IMR-90 (cell line): Measurements from ENCODE around the gene BCL6. TPM values are rescaled to one million over a fixed set of nuclear protein-coding genes. Genes with fewer than 3 reads are reported as not detected.

ENCODE experiments used
- ATAC-seq: fragments of 200-7000 bp; cut with Tn5 transposase; 2 replicates; pipeline ENCODE4 v1.9.1; 2020; ENCODE audit warnings: low read depth, mild to moderate bottlenecking, moderate library complexity
- BruUV-seq: library from RNA; stranded (reverse); fragments of 400-500 nt; replicated peaks from 2 replicates; lab custom pipeline; 2021; lab: Mats Ljungman, UMichigan
- CTCF ChIA-PET: fragments of 300-600 bp; formaldehyde crosslinking; extraction: SDS; loops from one replicate; lab custom pipeline; 2021; ENCODE audit warnings: antibody characterized with exemption; lab: Yijun Ruan, JAX
- POLR2A ChIA-PET: fragments of 300-600 bp; sonication (Branson Sonifier 250); formaldehyde crosslinking; loops from one replicate; lab custom pipeline; 2022; ENCODE audit warnings: antibody characterized with exemption; ENCODE audit not compliant: unreplicated experiment; lab: Charles Lee
- DNase-seq: peaks from one replicate; pipeline ENCODE4 v3.0.0; 2013
- H2AFZ ChIP-seq: replicated peaks from 2 replicates; pipeline ENCODE3; 2013; ENCODE audit warnings: low read length, mild to moderate bottlenecking; ENCODE audit not compliant: poor library complexity
- H2AK5ac ChIP-seq: 2 replicates; pipeline ENCODE4 v1.6.1; 2013; ENCODE audit warnings: low read depth, low read length, inconsistent platforms
- H2AK9ac ChIP-seq: replicated peaks from 2 replicates; pipeline ENCODE3; 2013; ENCODE audit warnings: mild to moderate bottlenecking, low read depth, low read length, moderate library complexity; ENCODE audit not compliant: poor library complexity
- H2BK120ac ChIP-seq: 2 replicates; pipeline ENCODE4 v1.6.1; 2013; ENCODE audit warnings: low read depth, low read length, inconsistent platforms
- H2BK15ac ChIP-seq: 3 replicates; pipeline ENCODE4 v1.6.1; 2013; ENCODE audit warnings: low read depth, low read length, inconsistent platforms
- H2BK20ac ChIP-seq: 2 replicates; pipeline ENCODE4 v1.6.1; 2013; ENCODE audit warnings: low read depth, mild to moderate bottlenecking, inconsistent platforms, low read length, moderate library complexity
- H2BK5ac ChIP-seq: 2 replicates; pipeline ENCODE4 v1.6.1; 2013; ENCODE audit warnings: mild to moderate bottlenecking, low read depth, low read length, inconsistent platforms; ENCODE audit not compliant: poor library complexity, severe bottlenecking
- H3K14ac ChIP-seq: replicated peaks from 2 replicates; pipeline ENCODE4 v1.6.1; 2013; ENCODE audit warnings: low read depth, low read length, inconsistent platforms
- H3K18ac ChIP-seq: 2 replicates; pipeline ENCODE4 v1.6.1; 2013; ENCODE audit warnings: low read depth, low read length, control low read depth
- H3K23ac ChIP-seq: 2 replicates; pipeline ENCODE4 v1.6.1; 2013; ENCODE audit warnings: low read depth, low read length, inconsistent platforms
- H3K27ac ChIP-seq: 2 replicates; pipeline ENCODE4 v1.5.1; 2013; ENCODE audit warnings: mild to moderate bottlenecking, control low read depth, low read length; ENCODE audit not compliant: insufficient read depth
- H3K27me3 ChIP-seq: 2 replicates; pipeline ENCODE4 v1.6.1; 2013; ENCODE audit warnings: low read length; ENCODE audit not compliant: control insufficient read depth, insufficient read depth
- H3K36me3 ChIP-seq: 2 replicates; pipeline ENCODE4 v1.6.1; 2013; ENCODE audit warnings: low read length, mixed read lengths; ENCODE audit not compliant: control insufficient read depth, insufficient read depth
- H3K4ac ChIP-seq: 2 replicates; pipeline ENCODE4 v1.6.1; 2013; ENCODE audit warnings: low read depth, low read length, inconsistent platforms
- H3K4me1 ChIP-seq: 2 replicates; pipeline ENCODE4 v1.6.1; 2013; ENCODE audit warnings: low read length, mixed read lengths; ENCODE audit not compliant: control insufficient read depth, insufficient read depth
- H3K4me2 ChIP-seq: 2 replicates; pipeline ENCODE4 v1.6.1; 2013; ENCODE audit warnings: low read depth, mild to moderate bottlenecking, control low read depth, low read length, moderate library complexity
- H3K4me3 ChIP-seq: 2 replicates; pipeline ENCODE4 v1.5.1; 2013; ENCODE audit warnings: low read depth, mild to moderate bottlenecking, control low read depth, low read length, moderate library complexity; ENCODE audit not compliant: insufficient read depth
- H3K56ac ChIP-seq: 2 replicates; pipeline ENCODE4 v1.6.1; 2013; ENCODE audit warnings: low read length, inconsistent platforms; ENCODE audit not compliant: insufficient read depth; ENCODE audit errors: extremely low read depth
- H3K79me1 ChIP-seq, 2 experiments: 2 replicates each; pipeline ENCODE4 v1.6.1; 2013; ENCODE audit warnings: low read length in 2 of 2, inconsistent platforms in 1 of 2, low read depth in 1 of 2
- H3K9ac ChIP-seq: 2 replicates; pipeline ENCODE4 v1.6.1; 2013; ENCODE audit warnings: low read depth, low read length, control low read depth
- H3K9me1 ChIP-seq: 2 replicates; pipeline ENCODE4 v1.6.1; 2013; ENCODE audit warnings: low read length, inconsistent platforms; ENCODE audit not compliant: insufficient read depth
- H3K9me3 ChIP-seq: 2 replicates; pipeline ENCODE4 v1.6.1; 2013; ENCODE audit warnings: low read length; ENCODE audit not compliant: control insufficient read depth, insufficient read depth
- H4K20me1 ChIP-seq: 2 replicates; pipeline ENCODE4 v1.6.1; 2013; ENCODE audit warnings: low read length, inconsistent platforms; ENCODE audit not compliant: insufficient read depth
- H4K5ac ChIP-seq: 2 replicates; pipeline ENCODE4 v1.6.1; 2013; ENCODE audit warnings: mild to moderate bottlenecking, low read depth, low read length, control low read depth
- H4K8ac ChIP-seq, 2 experiments: 2 replicates each; pipeline ENCODE4 v1.6.1; 2013; ENCODE audit warnings: low read depth in 2 of 2, low read length in 2 of 2, control low read depth in 1 of 2, inconsistent platforms in 1 of 2
- H4K91ac ChIP-seq: 2 replicates; pipeline ENCODE4 v1.6.1; 2013; ENCODE audit warnings: low read depth, low read length, inconsistent platforms; ENCODE audit not compliant: insufficient read depth
- BHLHE40 ChIP-seq: fragments of 150-350 bp; IDR thresholded peaks from 2 replicates; pipeline ENCODE4 v1.6.1; 2016; ENCODE audit warnings: mild to moderate bottlenecking, low read depth, low read length
- CEBPB ChIP-seq: IDR thresholded peaks from 2 replicates; pipeline ENCODE4 v1.6.1; 2012; ENCODE audit warnings: low read depth, low read length, improper control_type of control experiment
- CHD1 ChIP-seq: IDR thresholded peaks from 2 replicates; pipeline ENCODE4 v1.6.1; 2012; ENCODE audit warnings: low read depth, low read length, improper control_type of control experiment
- CTCF ChIP-seq: conservative IDR thresholded peaks from 2 replicates; pipeline ENCODE4 v1.5.1; 2012; ENCODE audit warnings: mild to moderate bottlenecking, low read depth, low read length, improper control_type of control experiment
- MAFK ChIP-seq: IDR thresholded peaks from 2 replicates; pipeline ENCODE4 v1.6.1; 2012; ENCODE audit warnings: low read depth, low read length, improper control_type of control experiment
- MAZ ChIP-seq: IDR thresholded peaks from 2 replicates; pipeline ENCODE4 v1.6.1; 2012; ENCODE audit warnings: low read depth, mild to moderate bottlenecking, low read length, improper control_type of control experiment, moderate library complexity, borderline replicate concordance
- POLR2A ChIP-seq: IDR thresholded peaks from 2 replicates; pipeline ENCODE4 v1.6.1; 2012; ENCODE audit warnings: mild to moderate bottlenecking, low read depth, low read length
- RCOR1 ChIP-seq: IDR thresholded peaks from 2 replicates; pipeline ENCODE4 v1.6.1; 2012; ENCODE audit warnings: mild to moderate bottlenecking, low read length, improper control_type of control experiment; ENCODE audit not compliant: insufficient replicate concordance
- RFX5 ChIP-seq: IDR thresholded peaks from 2 replicates; pipeline ENCODE4 v1.8.0; 2012; ENCODE audit warnings: low read depth, mild to moderate bottlenecking, low read length, moderate library complexity
- USF2 ChIP-seq: fragments of 150-350 bp; IDR thresholded peaks from 2 replicates; pipeline ENCODE4 v1.6.1; 2017; ENCODE audit warnings: mild to moderate bottlenecking, antibody characterized with exemption, low read length, low read depth
- WGBS, 2 experiments: methylation state at CpG; one replicate each; pipeline versions ENCODE4 v1.1.5 to v1.1.7; 2013; ENCODE audit warnings: missing lambda C conversion rate in 2 of 2; ENCODE audit not compliant: insufficient read length in 1 of 2; ENCODE audit errors: extremely low coverage in 2 of 2; 5-methylcytosine and 5-hydroxymethylcytosine counted together
- dilution Hi-C: fragments of 300-500 bp; cut with HindIII; formaldehyde crosslinking; loops from one replicate; pipeline ENCODE4 v1.14.3; 2018; ENCODE audit warnings: low sequenced_read_pairs; ENCODE audit not compliant: unreplicated experiment
- in situ Hi-C: fragments of 300-500 bp; cut with MboI; formaldehyde crosslinking; loops from 3 replicates; pipeline ENCODE4 v1.14.3; 2019; ENCODE audit warnings: low sequenced_read_pairs, inconsistent platforms, mixed read lengths
- intact Hi-C: fragments of 100-400 bp; cut with micrococcal nuclease; formaldehyde crosslinking; loops from 2 replicates; pipeline ENCODE4 v1.10.0; 2022
- polyA plus RNA-seq, 3 experiments: library from polyadenylated mRNA; depleted of rRNA; stranded (reverse); fragments of >200 nt; gene quantifications; 2 replicates each; pipeline ENCODE4 v1.2.3, GENCODE V29; 2012; ENCODE audit warnings: low replicate concordance in 1 of 3
- total RNA-seq: library from RNA; depleted of rRNA; stranded (reverse); fragments of >200 nt; gene quantifications from 2 replicates; pipeline ENCODE4 v1.2.3, GENCODE V29; 2012
- TF ChIP-seq, protein P1 (sequence below): fragments of 150-350 bp; IDR thresholded peaks from 2 replicates; pipeline ENCODE4 v1.6.1; 2016; ENCODE audit warnings: low read depth, mild to moderate bottlenecking, low read length, moderate library complexity, borderline replicate concordance

Gene BCL6
- total and polyA plus RNA-seq, 2 of the 4 experiments (the other 2 are of a cell fraction) = 19.7 to 22.6 TPM

- Histone ChIP-seq H2BK120ac (no peak overlapping the region), H4K20me1 (peaks cover 11% of the 10 kb centered on the region), H4K5ac (no peak overlapping the region), H3K36me3 (peaks cover 79% of the 10 kb centered on the region), H3K18ac (no peak overlapping the region), H3K27me3 (no peaks in the 10 kb centered on the region), H2BK15ac (no peak overlapping the region), H3K9me3 (no peaks in the 10 kb centered on the region), H3K14ac (no peak overlapping the region), H3K4ac (no peak overlapping the region), H3K27ac (no peak overlapping the region), H2AK9ac (no peak overlapping the region), H2BK20ac (no peak overlapping the region), H3K79me1 (peaks cover 23 to 26% of the 10 kb centered on the region in 2 experiments), H3K23ac (no peak overlapping the region), H3K56ac (no peak overlapping the region), H3K9ac (no peak overlapping the region), H3K4me2 (no peak overlapping the region), H2BK5ac (no peak overlapping the region), H2AFZ (no peak overlapping the region), H4K91ac (no peak overlapping the region), H3K4me1 (no peaks in the 10 kb centered on the region), H2AK5ac (no peak overlapping the region), H3K4me3 (no peak overlapping the region), H4K8ac (no peak overlapping the region), H3K9me1 (peaks cover 10% of the 10 kb centered on the region)
- ChIA-PET CTCF (no interaction called here), POLR2A (no interaction called here)
- dilution Hi-C loops = loop anchor here (25.0 kb wide), 1 partner anchor 583 kb away; no protein-coding TSS in a partner anchor
- TF ChIP-seq CTCF (no peak), CEBPB (no peak), POLR2A (no peak), MAFK (no peak), USF2 (no peak), RFX5 (no peak), MAZ (no peak), BHLHE40 (no peak), CHD1 (no peak), RCOR1 (no peak)
- TF ChIP-seq, protein P1, sequence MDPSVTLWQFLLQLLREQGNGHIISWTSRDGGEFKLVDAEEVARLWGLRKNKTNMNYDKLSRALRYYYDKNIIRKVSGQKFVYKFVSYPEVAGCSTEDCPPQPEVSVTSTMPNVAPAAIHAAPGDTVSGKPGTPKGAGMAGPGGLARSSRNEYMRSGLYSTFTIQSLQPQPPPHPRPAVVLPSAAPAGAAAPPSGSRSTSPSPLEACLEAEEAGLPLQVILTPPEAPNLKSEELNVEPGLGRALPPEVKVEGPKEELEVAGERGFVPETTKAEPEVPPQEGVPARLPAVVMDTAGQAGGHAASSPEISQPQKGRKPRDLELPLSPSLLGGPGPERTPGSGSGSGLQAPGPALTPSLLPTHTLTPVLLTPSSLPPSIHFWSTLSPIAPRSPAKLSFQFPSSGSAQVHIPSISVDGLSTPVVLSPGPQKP = no peak
- DNase-seq (no peak), ATAC-seq (no peak)
- intact Hi-C loops = no loop called here
- WGBS, 2 experiments = 87% methylated on average over 5 of the region's 13 CpGs; no CpG with 5 or more reads in 1 of the 2 experiments
- TSS peak; percentile 88 for BruUV-seq
- in situ Hi-C loops = loop anchor here (25.0 kb wide), 4 partner anchors 683 to 1033 kb away; no protein-coding TSS in a partner anchor
These were observed 16.2 kb downstream of the BCL6 start for GRCh38 chr3:187728940-187729583.
